ENCODE measurements around the gene IMPDH2. TPM values are rescaled to one million over a fixed set of nuclear protein-coding genes. Genes with fewer than 3 reads are reported as not detected.
"Not testable (repeated sequence)": the region's sequence is repeated elsewhere in the genome, so short reads cannot be mapped to it uniquely, and the experiment has no call there.

Gene IMPDH2
- total RNA-seq, 1 experiment from 2014 or later: 112 TPM

DNA sequence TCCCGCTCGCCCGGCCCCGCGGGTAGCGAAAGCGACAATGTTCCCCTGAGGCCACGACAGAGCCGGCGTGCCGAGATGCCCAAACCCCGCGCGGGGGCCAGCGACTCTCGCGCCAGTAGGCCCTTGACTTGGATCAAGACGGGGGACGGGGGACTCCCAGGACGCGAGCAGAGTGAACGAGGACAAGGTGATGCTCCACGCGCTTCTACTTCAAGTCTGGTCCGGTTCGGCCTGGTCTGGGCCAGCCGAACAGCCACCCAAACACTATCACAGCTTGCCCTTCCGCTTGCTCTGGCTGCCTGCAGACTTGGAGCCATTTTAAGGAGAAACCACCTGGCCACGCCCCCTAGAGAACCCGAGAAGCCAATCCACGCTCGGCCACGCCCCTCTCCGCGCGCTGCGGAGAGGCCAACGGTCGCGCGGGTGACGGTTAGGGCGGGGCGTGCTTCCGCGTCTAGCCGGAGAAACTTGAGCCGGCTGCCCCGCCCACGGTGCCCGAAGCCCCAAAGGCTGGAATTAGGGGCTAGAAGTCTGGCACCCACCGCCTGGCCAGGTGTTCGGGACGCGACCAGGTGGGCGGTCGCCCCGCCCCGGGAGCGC, 7.9 kb downstream of the IMPDH2 start:
- peak; percentile 95 for DNase-seq (ENCODE audit: low read depth)

DNA sequence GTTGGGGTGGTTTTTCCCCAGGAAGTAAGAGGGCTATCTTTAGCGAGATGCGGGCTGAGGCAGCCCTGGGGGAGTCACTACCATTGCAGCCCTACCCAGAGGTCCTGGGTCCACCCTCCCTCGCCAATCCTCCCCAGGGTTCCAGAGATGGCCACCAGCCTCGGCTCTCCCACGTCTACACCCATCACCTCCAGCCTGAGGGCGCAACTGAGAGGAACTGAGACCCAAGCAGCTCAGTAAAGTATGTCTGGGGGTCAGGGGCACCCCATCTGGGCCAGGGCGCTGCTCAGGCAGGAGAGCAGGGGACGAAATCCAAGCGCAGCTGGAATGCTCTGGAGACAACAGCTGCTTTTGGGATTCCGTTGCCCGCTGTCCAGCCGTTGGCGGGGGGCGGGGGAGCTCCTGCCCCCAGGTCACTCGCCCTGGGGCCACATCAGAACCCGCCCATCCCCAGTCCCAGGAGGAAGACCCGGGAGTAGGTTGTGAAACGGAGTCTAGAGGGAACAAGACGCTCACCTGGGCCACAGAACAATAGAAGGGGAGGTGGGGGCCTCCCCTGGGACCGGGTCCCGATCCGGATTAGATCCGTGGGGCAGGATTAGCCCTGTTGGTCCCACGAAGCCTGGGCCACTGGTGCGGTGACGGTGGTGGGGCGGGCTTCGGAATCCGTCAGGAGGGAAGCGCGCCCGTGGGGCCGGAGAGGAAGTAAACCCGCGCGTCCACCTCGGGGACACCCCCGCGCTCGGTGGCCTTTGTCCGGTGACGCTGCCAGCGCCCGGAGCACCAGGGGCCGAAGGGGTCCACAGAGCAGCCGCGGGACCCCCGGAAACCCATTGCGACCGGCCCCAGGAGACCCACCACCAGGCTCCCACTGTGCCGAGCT, 8.6 kb downstream of the IMPDH2 start:
- DNase-seq (ENCODE audit: low read depth): peak; percentile 27

DNA sequence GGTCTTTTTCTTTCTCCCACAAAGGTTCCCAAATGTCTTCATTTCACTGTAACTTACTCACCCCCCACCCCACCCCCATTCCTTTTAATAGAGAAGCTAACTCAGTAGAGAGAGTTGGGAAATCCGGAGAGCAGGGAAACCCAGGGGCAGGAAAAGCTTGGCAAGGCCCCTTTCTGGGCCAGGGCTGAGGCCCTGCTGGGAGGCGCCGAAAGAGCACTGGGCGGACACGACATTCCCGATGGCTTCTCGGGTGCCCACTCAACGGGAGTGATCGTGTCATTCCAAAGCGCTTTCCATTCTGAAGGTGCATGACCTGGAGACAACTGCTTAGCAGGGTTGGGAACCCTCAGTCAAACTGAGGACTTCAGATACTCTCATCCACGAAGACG, 9.3 kb downstream of the IMPDH2 start:
- peak; percentile 13 for DNase-seq (ENCODE audit: low read depth)

DNA sequence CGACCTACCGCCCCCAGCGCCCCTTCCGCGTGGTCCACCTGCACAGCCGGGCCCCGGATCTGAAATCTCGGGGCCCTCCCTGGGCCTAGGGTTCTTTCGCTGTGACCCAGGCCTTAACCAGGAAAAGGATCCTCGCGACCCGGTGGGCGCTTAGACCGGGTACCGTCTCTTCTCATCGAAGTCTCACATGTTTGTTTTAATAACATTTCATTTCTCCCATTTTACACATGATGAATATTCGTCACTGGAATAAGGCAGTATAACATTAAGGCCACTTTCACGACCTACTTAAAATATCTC, 10.5 kb downstream of the IMPDH2 start:
- no peak for DNase-seq (ENCODE audit: low read depth)

DNA sequence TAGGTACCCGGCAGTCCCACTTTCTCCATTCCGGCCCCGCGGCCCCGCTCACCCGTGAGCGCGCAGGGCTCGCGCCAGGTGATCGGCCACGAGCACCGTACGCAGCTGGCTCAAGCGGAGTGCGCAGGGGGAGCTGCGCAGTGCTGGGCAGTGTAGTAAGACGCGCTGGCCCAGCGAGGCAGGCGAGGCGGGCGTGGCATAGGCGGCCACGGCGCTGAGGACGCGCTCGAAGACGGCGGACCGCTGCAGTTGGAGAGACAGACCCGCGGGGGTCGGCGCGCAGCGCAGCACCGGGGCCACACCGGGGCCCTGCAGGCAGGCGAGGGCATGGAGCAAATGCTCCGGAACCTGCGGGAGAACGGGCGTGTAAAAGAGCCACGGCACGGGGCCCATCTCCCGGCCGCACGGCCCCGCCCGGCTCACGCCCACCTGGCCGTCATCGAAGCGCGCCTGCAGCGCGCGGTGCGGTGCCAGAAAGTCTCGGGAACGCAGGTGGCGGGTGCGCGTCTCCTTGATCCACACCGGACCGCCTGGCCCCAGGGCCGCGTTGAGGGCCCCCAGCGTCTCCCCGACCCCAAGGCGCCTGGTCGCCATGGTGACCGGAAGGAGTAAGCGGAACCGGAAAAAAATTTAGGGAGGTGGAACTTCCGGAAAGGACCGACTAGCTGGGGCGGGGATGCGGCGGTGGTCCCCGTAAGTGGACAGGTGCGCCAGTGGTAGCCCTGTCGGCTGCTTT, 11.1 kb downstream of the IMPDH2 start, which contains the start of gene DALRD3:
DALRD3 (minus strand) TSS at position 610 of the 736 bp plus-strand sequence; CDS start at position 594, 16 bp downstream.
- DNase-seq (ENCODE audit: low read depth): peak; percentile 70

DNA sequence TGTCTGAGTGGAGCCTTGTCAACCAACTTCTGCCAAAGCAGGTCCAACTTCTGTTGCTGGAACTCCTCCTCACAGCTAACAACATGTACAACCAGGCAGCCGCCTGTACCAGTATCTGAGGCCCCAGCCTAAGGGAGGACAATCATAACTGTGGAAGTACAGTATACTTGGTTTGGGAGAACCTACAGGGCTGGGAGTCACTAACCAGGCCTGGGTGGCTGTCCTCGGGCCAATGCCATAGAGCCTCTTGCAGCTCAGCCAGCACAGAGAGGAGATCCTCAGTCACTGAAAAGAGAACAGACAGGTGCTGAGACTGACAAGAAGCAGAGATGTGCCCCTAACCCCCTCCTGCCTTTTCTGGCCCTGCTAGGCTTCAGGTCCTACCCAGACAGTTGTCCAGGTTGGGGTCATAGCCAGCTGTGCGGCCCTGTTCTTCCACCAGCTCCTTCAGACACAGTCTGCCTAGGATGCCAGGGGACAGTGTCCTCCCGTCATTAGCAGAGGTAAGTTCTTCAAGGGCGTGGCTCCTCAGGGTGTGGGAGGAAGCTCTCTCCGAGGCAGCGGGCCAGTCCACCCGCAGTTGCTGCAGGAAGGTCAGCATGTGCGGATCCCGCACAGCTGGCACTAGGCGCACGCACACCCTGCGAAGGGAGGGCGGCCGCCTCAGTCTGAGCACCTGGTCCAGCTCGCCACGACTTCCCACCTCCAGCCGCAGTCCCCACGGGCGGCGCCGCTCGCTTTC, 11.8 kb downstream of the IMPDH2 start:
- DNase-seq (ENCODE audit: low read depth): peak; percentile 15

DNA sequence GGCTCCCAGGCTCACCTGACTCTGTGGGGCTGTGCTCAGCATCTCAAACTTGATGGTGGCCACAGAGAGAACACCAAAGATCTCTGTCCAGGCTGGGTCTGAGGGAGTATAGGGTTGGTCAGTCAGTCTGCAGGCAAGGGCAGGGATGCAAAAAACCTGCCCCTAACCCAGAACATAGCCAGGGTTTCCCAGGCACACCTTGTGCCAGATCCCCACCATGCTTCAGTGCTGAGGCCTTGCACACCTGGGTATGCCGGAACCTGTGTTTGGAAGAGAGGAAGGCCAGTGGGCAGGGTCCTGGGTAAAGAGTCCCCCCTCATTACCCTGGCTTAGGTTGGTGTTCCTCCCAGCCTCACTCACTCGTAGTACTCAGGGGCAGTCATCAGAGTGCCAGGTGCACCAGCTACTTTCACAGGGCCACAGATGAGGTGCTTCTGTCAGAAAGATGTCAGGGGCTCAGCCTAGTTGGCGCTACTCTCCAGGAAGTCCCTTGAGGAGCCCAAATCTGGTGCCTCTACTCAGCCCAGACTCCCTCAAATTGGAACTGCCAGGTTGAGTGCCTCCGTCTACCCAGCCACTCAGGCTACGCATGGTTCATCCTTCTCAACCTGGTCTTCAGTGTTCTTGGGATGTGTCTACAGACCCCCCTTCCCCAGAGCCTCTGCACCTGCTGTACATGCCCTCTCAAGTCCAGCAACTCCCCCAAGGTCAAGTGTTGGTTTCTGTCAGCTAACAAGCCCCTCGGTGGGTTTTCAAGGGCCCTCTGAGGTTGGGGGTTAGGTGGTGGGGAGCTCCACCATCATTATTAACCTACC, 12.6 kb downstream of the IMPDH2 start:
- DNase-seq (ENCODE audit: low read depth): no peak

DNA sequence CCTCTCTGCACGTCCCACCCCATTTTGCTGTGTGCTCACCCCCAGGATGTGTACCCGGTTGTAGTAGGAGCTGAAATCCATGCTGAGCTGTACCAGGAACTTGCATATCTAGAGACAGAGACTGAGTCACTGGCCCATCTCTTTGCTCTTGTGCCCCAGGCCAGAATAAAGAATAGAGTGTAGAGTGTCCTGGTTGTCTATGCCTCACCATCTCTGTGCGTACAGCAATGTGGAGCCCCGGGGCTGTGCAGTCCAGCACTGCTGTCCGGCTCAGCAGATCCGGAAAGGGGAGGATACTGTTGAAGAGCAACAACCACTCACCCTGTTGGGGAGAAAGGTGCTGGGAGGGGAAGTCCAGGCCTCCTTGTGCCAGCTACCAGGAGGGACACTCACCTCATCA, 13.4 kb downstream of the IMPDH2 start:
- peak; percentile 26 for DNase-seq (ENCODE audit: low read depth)

DNA sequence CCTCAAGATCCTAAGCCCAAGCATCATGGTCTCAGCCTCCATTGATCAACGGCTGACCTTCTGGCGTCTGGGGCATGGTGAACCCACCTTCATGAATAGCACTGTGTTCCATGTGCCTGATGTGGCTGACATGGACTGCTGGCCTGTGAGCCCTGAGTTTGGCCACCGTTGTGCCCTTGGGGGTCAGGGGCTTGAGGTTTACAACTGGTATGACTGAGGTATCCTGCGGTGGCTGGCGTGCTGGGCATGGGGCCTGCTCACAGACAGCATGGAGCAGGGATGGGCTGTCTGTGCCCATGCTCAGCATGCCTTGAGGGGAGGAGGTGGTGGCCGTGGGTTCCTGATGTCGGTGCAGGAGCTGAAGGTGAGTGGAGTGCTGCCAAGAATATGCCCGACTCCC, 14.1 kb downstream of the IMPDH2 start:
- DNase-seq (ENCODE audit: low read depth): no peak

DNA sequence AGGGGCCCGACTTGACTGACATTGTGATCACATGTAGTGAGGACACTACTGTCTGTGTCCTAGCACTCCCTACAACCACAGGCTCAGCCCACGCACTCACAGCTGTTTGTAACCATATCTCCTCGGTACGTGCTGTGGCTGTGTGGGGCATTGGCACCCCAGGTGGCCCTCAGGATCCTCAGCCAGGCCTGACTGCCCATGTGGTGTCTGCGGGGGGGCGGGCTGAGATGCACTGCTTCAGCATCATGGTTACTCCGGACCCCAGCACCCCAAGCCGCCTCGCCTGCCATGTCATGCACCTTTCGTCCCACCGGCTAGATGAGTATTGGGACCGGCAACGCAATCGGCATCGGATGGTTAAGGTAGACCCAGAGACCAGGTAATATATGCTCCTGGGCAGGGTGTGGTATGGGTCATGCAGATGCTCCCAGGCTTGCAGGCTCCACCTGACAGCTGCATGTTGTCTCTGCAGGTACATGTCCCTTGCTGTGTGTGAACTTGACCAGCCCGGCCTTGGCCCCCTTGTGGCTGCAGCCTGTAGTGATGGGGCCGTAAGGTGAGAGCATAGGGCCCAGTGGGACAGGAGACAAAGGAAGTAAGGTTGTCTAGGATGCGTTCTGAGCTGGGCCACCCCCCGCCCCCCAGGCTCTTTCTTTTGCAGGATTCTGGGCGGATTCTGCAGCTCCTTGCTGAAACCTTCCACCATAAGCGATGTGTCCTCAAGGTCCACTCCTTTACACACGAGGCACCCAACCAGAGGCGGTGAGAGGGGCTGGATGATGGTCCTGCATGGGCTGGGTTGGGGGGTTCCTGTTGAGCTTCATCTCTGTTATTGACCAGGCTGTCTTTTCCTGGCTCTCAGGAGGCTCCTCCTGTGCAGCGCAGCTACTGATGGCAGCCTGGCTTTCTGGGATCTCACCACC, 15.2 kb downstream of the IMPDH2 start:
- peak; percentile 38 for DNase-seq (ENCODE audit: low read depth)

DNA sequence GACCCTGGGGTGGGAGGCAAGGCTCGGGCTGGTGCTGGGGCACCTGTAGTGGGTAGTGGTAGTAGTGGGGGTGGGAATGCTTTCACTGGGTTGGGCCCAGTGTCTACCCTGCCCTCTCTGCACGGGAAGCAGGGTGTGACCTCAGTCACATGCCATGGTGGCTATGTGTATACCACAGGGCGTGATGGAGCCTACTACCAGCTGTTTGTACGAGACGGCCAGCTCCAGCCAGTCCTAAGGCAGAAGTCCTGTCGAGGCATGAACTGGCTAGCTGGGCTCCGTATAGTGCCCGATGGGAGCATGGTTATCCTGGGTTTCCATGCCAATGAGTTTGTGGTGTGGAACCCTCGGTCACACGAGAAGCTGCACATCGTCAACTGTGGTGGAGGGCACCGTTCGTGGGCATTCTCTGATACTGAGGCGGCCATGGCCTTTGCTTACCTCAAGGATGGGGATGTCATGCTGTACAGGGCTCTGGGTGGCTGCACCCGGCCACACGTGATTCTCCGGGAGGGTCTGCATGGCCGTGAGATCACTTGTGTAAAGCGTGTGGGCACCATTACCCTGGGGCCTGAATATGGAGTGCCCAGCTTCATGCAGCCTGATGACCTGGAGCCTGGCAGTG, 16.0 kb downstream of the IMPDH2 start:
- DNase-seq (ENCODE audit: low read depth): no peak

DNA sequence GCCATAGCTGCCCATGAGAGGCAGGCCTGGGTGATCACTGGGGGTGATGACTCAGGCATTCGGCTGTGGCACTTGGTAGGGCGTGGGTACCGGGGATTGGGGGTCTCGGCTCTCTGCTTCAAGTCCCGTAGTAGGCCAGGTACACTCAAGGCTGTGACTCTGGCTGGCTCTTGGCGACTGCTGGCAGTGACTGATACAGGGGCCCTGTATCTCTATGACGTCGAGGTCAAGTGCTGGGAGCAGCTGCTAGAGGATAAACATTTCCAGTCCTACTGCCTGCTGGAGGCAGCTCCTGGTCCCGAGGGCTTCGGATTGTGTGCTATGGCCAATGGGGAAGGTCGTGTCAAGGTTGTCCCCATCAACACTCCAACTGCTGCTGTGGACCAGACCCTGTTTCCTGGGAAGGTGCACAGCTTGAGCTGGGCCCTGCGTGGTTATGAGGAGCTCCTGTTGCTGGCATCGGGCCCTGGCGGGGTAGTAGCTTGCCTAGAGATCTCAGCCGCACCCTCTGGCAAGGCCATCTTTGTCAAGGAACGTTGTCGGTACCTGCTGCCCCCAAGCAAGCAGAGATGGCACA, 16.7 kb downstream of the IMPDH2 start:
- DNase-seq (ENCODE audit: low read depth): no peak

DNA sequence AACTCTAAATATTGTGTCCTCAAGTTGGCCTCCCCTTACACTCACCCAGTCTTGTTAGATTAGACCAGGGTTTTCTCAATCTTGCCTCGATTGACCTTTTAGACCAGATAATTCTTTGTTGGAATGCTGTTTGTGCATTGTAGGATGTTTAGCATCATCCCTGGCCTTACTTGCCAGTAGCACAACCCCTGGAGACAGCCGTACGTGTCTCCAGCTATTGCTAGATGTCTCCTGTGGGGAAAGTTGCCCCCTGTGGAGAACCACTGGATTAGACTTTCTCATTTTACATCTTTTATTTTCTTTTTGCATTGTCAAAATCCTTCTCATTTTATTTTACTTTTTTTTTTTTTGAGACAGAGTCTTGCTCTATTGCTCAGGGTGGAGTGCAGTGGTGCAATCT, 19.8 kb downstream of the IMPDH2 start:
- DNase-seq (ENCODE audit: low read depth): no peak

DNA sequence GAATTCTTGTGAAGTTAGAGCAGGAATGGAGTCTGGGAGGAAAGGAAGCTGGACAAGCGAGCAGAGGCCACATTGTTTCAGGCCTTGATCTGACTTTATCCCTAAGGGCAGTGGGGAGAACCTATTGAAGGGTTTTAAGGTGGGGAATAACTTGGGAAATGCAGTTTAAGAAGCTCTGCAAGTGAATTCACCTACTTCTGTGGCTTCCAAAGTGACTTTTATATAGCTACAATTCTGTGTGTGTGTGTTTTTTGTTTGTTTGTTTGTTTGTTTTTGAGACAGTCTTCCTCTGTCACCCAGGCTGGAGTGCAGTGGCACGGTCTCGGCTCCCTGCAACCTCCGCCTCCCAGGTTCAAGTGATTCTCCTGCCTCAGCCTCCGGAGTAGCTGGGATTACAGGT, 20.6 kb downstream of the IMPDH2 start:
- not testable (repeated sequence) for DNase-seq (ENCODE audit: low read depth)

DNA sequence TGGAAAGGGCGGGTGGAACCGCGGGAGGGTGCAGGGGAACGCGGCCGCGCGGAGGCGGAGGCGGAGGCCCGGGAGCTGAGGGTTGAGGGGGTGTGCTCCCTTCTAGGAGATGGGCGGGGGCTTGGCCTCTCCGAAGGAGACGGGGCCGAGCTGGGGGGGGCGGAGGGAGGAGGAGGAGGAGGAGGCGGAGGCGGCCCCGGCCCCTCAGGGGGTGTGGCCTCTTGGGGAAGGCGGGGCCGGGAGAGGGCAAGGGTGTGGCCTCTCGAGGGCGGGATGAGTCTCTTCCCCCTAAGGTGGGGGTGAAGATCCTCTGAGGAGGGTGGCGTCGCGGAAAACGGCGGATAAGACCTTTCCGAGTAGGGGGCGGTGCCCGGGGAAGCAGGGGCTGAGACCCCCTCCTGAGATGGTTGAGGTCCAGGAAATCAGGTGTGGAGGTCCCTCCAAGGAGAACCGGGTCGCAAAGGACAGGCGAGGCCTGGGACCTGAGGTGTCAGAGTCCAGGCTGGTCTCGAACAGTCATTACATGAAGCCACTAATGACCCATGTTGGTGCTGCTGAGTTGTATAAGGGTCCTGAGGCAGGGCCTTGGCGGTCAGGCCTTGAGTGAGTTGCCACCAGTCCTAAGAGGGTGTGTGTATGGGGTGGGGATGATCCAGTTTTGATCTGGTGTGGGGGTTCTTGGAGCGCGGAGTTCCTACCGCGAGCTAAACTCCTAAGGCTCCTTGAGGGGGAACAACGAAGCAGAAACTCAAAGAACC, 21.2 kb downstream of the IMPDH2 start:
- peak; percentile 72 for DNase-seq (ENCODE audit: low read depth)

DNA sequence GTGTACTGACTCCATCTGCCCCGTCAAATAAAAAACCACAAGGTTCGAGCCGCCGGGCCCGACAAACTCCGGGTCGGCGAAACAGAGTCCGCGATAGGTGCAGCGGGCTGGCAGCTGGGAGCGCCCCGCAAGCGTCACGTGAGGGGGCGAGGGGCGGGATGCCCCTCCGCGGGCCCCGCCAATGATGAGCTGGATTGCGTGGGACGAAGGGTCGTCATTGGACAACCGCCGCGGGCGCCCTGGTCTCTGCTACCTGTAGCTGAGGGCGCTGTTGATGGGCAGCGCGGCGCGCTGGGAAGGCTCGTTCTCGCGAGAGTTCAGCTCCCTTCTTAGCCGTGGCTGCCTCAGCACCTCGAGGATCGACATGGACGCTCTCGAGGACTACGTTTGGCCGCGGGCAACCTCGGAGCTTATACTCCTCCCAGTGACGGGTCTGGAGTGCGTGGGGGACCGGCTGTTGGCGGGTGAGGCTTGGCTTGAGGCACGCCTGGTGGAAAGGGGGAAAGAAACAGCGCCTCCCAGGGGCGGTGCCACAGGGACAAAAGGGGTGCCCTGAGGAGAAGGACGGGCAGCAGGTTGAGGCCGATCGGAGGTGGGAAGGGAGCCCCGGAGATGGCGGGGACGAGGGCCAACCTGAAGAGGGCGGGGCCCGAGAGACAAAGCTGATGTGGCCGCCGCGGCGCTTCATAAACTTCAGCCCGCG, 22.0 kb downstream of the IMPDH2 start, which contains the start of gene WDR6:
WDR6 (plus strand) TSS at position 324 of the 703 bp plus-strand sequence; CDS start at position 365, 41 bp downstream.
- peak; percentile 95 for DNase-seq (ENCODE audit: low read depth)

DNA sequence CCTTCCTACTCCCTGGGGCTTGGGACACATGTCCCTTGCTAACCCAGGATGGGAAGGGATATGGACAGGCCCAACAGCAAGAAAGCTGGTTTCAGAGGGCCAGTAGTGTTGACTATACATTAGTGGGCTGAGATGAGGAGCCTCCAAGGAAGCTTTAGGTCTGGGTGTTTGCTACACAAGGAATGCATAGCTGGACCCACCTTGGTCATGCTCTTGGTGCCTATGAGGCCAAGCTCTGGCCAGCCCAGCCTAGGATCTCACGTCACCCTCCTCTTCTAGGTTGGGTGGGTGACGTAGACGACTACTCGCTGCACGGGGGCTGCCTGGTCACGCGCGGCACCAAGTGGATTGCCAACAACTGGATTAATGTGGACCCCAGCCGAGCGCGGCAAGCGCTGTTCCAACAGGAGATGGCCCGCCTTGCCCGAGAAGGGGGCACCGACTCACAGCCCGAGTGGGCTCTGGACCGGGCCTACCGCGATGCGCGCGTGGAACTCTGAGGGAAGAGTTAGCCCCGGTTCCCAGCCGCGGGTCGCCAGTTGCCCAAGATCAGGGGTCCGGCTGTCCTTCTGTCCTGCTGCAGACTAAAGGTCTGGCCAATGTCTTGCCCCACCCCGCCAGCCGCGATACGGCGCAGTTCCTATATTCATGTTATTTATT, 22.7 kb downstream of the IMPDH2 start:
- no peak for DNase-seq (ENCODE audit: low read depth)
